Neural cell (in vitro differentiated cells): ENCODE data around the gene GAB2. TPM values are rescaled to one million over a fixed set of nuclear protein-coding genes. Genes with fewer than 3 reads are reported as not detected.

Experiments used
- H2AFZ ChIP-seq: fragments of 200-600, 300-800 bp; sonication (generic), shearing (Covaris generic); 2 replicates; pipeline ENCODE4 v1.6.0; 2014; ENCODE audit warnings: low read depth, mild to moderate bottlenecking, antibody characterized with exemption, low read length, moderate library complexity
- H3F3A ChIP-seq: fragments of 200-600 bp; shearing (Covaris generic); 2 replicates; pipeline ENCODE4 v1.6.1; 2016; ENCODE audit warnings: mild to moderate bottlenecking, moderate library complexity, mixed read lengths, antibody characterized with exemption, low read length; ENCODE audit not compliant: insufficient read depth, poor library complexity, severe bottlenecking
- H3K27ac ChIP-seq: fragments of 200-600, 300-800 bp; sonication (generic), shearing (Covaris generic); 2 replicates; pipeline ENCODE4 v1.5.1; 2014; ENCODE audit warnings: mild to moderate bottlenecking, low read length, moderate library complexity
- H3K27me3 ChIP-seq: fragments of 300-800, 200-600 bp; sonication (generic), shearing (Covaris generic); 2 replicates; pipeline ENCODE4 v1.6.0; 2014; ENCODE audit warnings: mild to moderate bottlenecking, low read depth, low read length, moderate library complexity; ENCODE audit not compliant: insufficient read depth
- H3K36me3 ChIP-seq: fragments of 300-800, 200-600 bp; sonication (generic), shearing (Covaris generic); 2 replicates; pipeline ENCODE4 v1.5.1; 2014; ENCODE audit warnings: mild to moderate bottlenecking, antibody characterized with exemption, low read length, moderate library complexity; ENCODE audit not compliant: insufficient read depth
- H3K4me2 ChIP-seq: fragments of 300-800, 200-600 bp; sonication (generic), shearing (Covaris generic); 2 replicates; pipeline ENCODE4 v1.6.0; 2014; ENCODE audit warnings: mild to moderate bottlenecking, low read length
- H3K4me3 ChIP-seq: fragments of 300-800, 200-600 bp; sonication (generic), shearing (Covaris generic); 2 replicates; pipeline ENCODE4 v1.5.1; 2014; ENCODE audit warnings: mild to moderate bottlenecking, low read length, moderate library complexity
- H3K79me2 ChIP-seq: fragments of 200-600 bp; shearing (Covaris generic); replicated peaks from 2 replicates; pipeline ENCODE4 v1.6.0; 2014; ENCODE audit warnings: mild to moderate bottlenecking, low read length, moderate library complexity; ENCODE audit not compliant: insufficient read depth
- H3K9ac ChIP-seq: fragments of 300-800, 200-600 bp; sonication (generic), shearing (Covaris generic); 2 replicates; pipeline ENCODE4 v1.6.1; 2016; ENCODE audit warnings: mild to moderate bottlenecking, low read length, mixed read lengths
- H3K9me2 ChIP-seq: fragments of 200-600 bp; shearing (Covaris generic); 2 replicates; pipeline ENCODE4 v1.6.1; 2016; ENCODE audit warnings: mild to moderate bottlenecking, low read length, mixed read lengths; ENCODE audit not compliant: insufficient read depth
- H3K9me3 ChIP-seq: fragments of 200-600, 300-800 bp; sonication (generic), shearing (Covaris generic); 2 replicates; pipeline ENCODE4 v1.6.1; 2016; ENCODE audit warnings: mild to moderate bottlenecking, mixed run types, low read length, moderate library complexity, mixed read lengths
- H4K20me1 ChIP-seq: fragments of 200-600 bp; shearing (Covaris generic); 2 replicates; pipeline ENCODE4 v1.6.1; 2016; ENCODE audit warnings: mild to moderate bottlenecking, mixed run types; ENCODE audit not compliant: insufficient read depth
- EP300 ChIP-seq: fragments of 450-650 bp; conservative IDR thresholded peaks from 2 replicates; pipeline ENCODE4 v1.6.1; 2014; ENCODE audit warnings: antibody characterized with exemption, mild to moderate bottlenecking, moderate library complexity; ENCODE audit not compliant: poor library complexity, severe bottlenecking
- EZH2 ChIP-seq: fragments of 200-600, 300-800 bp; shearing (Covaris generic), sonication (generic); IDR thresholded peaks from 2 replicates; pipeline ENCODE4 v1.6.1; 2014; ENCODE audit warnings: antibody characterized with exemption, low read length, borderline replicate concordance, mild to moderate bottlenecking; ENCODE audit not compliant: insufficient read depth, poor library complexity, severe bottlenecking
- MXI1 ChIP-seq: fragments of 450-650 bp; conservative IDR thresholded peaks from 2 replicates; pipeline ENCODE4 v1.6.1; 2014; ENCODE audit warnings: antibody characterized with exemption, mild to moderate bottlenecking; ENCODE audit not compliant: poor library complexity, severe bottlenecking
- POLR2AphosphoS5 ChIP-seq: IDR thresholded peaks from 2 replicates; pipeline ENCODE4 v1.6.1; 2012
- RAD21 ChIP-seq: fragments of 450-650 bp; conservative IDR thresholded peaks from 2 replicates; pipeline ENCODE4 v1.6.1; 2014; ENCODE audit warnings: antibody characterized with exemption, mild to moderate bottlenecking, moderate library complexity
- REST ChIP-seq: IDR thresholded peaks from 2 replicates; pipeline ENCODE4 v1.6.1; 2012; ENCODE audit warnings: borderline replicate concordance
- SMC3 ChIP-seq: fragments of 450-650 bp; conservative IDR thresholded peaks from 2 replicates; pipeline ENCODE4 v1.6.1; 2014; ENCODE audit warnings: antibody characterized with exemption, mild to moderate bottlenecking, moderate library complexity; ENCODE audit not compliant: poor library complexity
- TAF1 ChIP-seq: IDR thresholded peaks from 2 replicates; pipeline ENCODE4 v1.6.1; 2012; ENCODE audit warnings: low read depth
- polyA plus RNA-seq: library from polyadenylated mRNA; depleted of rRNA; stranded (reverse); fragments of >200 nt; gene quantifications from 2 replicates; pipeline ENCODE4 v1.2.3, GENCODE V29; 2014
- TF ChIP-seq, protein P1 (sequence below): fragments of 450-650 bp; IDR thresholded peaks from 2 replicates; pipeline ENCODE4 v1.5.1; 2014; ENCODE audit warnings: antibody characterized with exemption, mild to moderate bottlenecking, moderate library complexity; ENCODE audit not compliant: poor library complexity, severe bottlenecking

GAB2 gene
- polyA plus RNA-seq, 1 donor from 2014 or later, result 21.9 TPM

GRCh38 chr11:78211565-78211964 is 206.1 kb downstream of the GAB2 start:
- no peak overlapping the region for H3K27ac ChIP-seq
- no peaks in the 10 kb centered on the region for H3K79me2 ChIP-seq
- no peaks in the 10 kb centered on the region for H3F3A ChIP-seq
- no peaks in the 10 kb centered on the region for H4K20me1 ChIP-seq
- no peaks in the 10 kb centered on the region for H3K9me2 ChIP-seq
- no peak overlapping the region for H3K4me2 ChIP-seq
- no peak overlapping the region for H3K9ac ChIP-seq
- H2AFZ ChIP-seq, result no peak overlapping the region
- no peaks in the 10 kb centered on the region for H3K9me3 ChIP-seq
- no peak for TF ChIP-seq TAF1
- TF ChIP-seq RAD21, result no peak
- TF ChIP-seq REST, result no peak
- no peak for TF ChIP-seq MXI1
- TF ChIP-seq EZH2, result no peak
- TF ChIP-seq SMC3, result no peak
- TF ChIP-seq, protein P1, sequence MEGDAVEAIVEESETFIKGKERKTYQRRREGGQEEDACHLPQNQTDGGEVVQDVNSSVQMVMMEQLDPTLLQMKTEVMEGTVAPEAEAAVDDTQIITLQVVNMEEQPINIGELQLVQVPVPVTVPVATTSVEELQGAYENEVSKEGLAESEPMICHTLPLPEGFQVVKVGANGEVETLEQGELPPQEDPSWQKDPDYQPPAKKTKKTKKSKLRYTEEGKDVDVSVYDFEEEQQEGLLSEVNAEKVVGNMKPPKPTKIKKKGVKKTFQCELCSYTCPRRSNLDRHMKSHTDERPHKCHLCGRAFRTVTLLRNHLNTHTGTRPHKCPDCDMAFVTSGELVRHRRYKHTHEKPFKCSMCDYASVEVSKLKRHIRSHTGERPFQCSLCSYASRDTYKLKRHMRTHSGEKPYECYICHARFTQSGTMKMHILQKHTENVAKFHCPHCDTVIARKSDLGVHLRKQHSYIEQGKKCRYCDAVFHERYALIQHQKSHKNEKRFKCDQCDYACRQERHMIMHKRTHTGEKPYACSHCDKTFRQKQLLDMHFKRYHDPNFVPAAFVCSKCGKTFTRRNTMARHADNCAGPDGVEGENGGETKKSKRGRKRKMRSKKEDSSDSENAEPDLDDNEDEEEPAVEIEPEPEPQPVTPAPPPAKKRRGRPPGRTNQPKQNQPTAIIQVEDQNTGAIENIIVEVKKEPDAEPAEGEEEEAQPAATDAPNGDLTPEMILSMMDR, result no peak
- no peak for TF ChIP-seq EP300
- no peak for TF ChIP-seq POLR2AphosphoS5
- H3K36me3 ChIP-seq, result peaks cover 6% of the 10 kb centered on the region
- H3K4me3 ChIP-seq, result no peak overlapping the region
- H3K27me3 ChIP-seq, result no peaks in the 10 kb centered on the region

- Histone ChIP-seq H3K79me2 (no peaks in the 10 kb centered on the region), H4K20me1 (no peaks in the 10 kb centered on the region), H3K9me3 (no peaks in the 10 kb centered on the region), H3K9ac (no peak overlapping the region), H2AFZ (no peak overlapping the region), H3F3A (no peaks in the 10 kb centered on the region), H3K27ac (no peak overlapping the region), H3K9me2 (no peaks in the 10 kb centered on the region), H3K27me3 (no peaks in the 10 kb centered on the region), H3K4me3 (no peak overlapping the region), H3K36me3 (peaks cover 6% of the 10 kb centered on the region), H3K4me2 (no peak overlapping the region)
- TF ChIP-seq TAF1 (no peak), RAD21 (no peak)
Measured at GRCh38 chr11:78210000-78210608, 207.5 kb downstream of the GAB2 start.

- Histone ChIP-seq H3F3A (no peaks in the 10 kb centered on the region), H3K79me2 (no peaks in the 10 kb centered on the region), H4K20me1 (no peaks in the 10 kb centered on the region), H3K4me3 (no peak overlapping the region), H2AFZ (no peak overlapping the region), H3K9me2 (no peaks in the 10 kb centered on the region), H3K9ac (no peak overlapping the region), H3K27ac (no peak overlapping the region), H3K4me2 (no peak overlapping the region), H3K36me3 (peaks cover under 1% of the 10 kb centered on the region), H3K27me3 (no peaks in the 10 kb centered on the region), H3K9me3 (no peaks in the 10 kb centered on the region)
- TF ChIP-seq EZH2 (no peak), POLR2AphosphoS5 (no peak), REST (no peak), RAD21 (no peak), SMC3 (no peak), EP300 (no peak), TAF1 (no peak), MXI1 (no peak)
- TF ChIP-seq, protein P1, result no peak
Measured at GRCh38 chr11:78209478-78209877, 208.1 kb downstream of the GAB2 start.
